CD4-positive, CD25-positive, alpha-beta regulatory T cell (primary cell): ENCODE measurements around the gene GRIN1. TPM values are rescaled to one million over a fixed set of nuclear protein-coding genes. Genes with fewer than 3 reads are reported as not detected.

ENCODE experiments used
- ATAC-seq, 2 donors: fragments of 150-1000 bp; cut with Tn5 transposase; one replicate each; pipeline ENCODE4 v1.10.0; 2021; ENCODE audit warnings: low read depth in 2 of 2, moderate number of reproducible peaks in 2 of 2, moderate library complexity in 1 of 2
- DNase-seq, 3 donors: peaks; one replicate each; pipeline versions ENCODE4 v3.0.0 to v3.0.0-alpha.2; 2012 to 2022; ENCODE audit warnings: mixed read lengths in 1 of 3
- H3K27ac ChIP-seq: one replicate; pipeline ENCODE4 v1.7.0; 2013; ENCODE audit warnings: mild to moderate bottlenecking, low read length; ENCODE audit not compliant: insufficient read depth, poor library complexity, severe bottlenecking
- H3K27me3 ChIP-seq: one replicate; pipeline ENCODE4 v1.7.0; 2013; ENCODE audit warnings: low read length; ENCODE audit not compliant: control insufficient read depth, insufficient read depth
- H3K36me3 ChIP-seq: one replicate; pipeline ENCODE4 v1.7.0; 2013; ENCODE audit warnings: mild to moderate bottlenecking, low read length, moderate library complexity; ENCODE audit not compliant: control insufficient read depth, insufficient read depth
- H3K4me1 ChIP-seq: 2 replicates; pipeline ENCODE4 v1.7.0; 2013; ENCODE audit warnings: mild to moderate bottlenecking, low read length; ENCODE audit not compliant: insufficient read depth, control insufficient read depth, poor library complexity, severe bottlenecking
- H3K4me3 ChIP-seq: one replicate; pipeline ENCODE4 v1.7.0; 2013; ENCODE audit warnings: low read depth, mild to moderate bottlenecking, low read length, moderate library complexity
- H3K9me3 ChIP-seq, 2 experiments: 1 replicate in 1 of 2; 2 replicates in 1 of 2; pipeline ENCODE4 v1.7.0; 2013; ENCODE audit warnings: low read length in 2 of 2, mild to moderate bottlenecking in 1 of 2, moderate library complexity in 1 of 2; ENCODE audit not compliant: control insufficient read depth in 2 of 2
- H3K27ac Mint-ChIP-seq, 3 donors: one replicate each; pipeline ENCODE4 v1.8.0; 2020 to 2022; ENCODE audit warnings: mild to moderate bottlenecking in 3 of 3, mixed read lengths in 3 of 3, moderate library complexity in 2 of 3
- H3K27me3 Mint-ChIP-seq: one replicate; pipeline ENCODE4 v1.8.0; 2022; ENCODE audit warnings: mild to moderate bottlenecking, mixed read lengths
- H3K36me3 Mint-ChIP-seq: one replicate; pipeline ENCODE4 v1.8.0; 2020; ENCODE audit warnings: mixed read lengths
- H3K4me1 Mint-ChIP-seq, 4 donors: one replicate each; pipeline ENCODE4 v1.8.0; 2020 to 2022; ENCODE audit warnings: mixed read lengths in 4 of 4, mild to moderate bottlenecking in 1 of 4
- H3K4me3 Mint-ChIP-seq, 4 donors: one replicate each; pipeline ENCODE4 v1.8.0; 2020 to 2022; ENCODE audit warnings: mild to moderate bottlenecking in 4 of 4, mixed read lengths in 4 of 4, moderate library complexity in 3 of 4
- H3K9me3 Mint-ChIP-seq, 7 donors: one replicate each; pipeline ENCODE4 v1.8.0; 2020 to 2022; ENCODE audit warnings: mixed read lengths in 7 of 7, mild to moderate bottlenecking in 3 of 7, moderate library complexity in 2 of 7
- polyA plus RNA-seq, 4 donors: library from polyadenylated mRNA; unstranded; fragments of 300-500 nt; fragmentation: Illumina TruSeq; gene quantifications; one replicate each; pipeline ENCODE4 v1.2.3, GENCODE V29; 2021
- total RNA-seq: library from RNA; stranded (reverse); gene quantifications from one replicate; pipeline ENCODE4 v1.2.3, GENCODE V29; 2022

Gene GRIN1
- total and polyA plus RNA-seq, 5 donors from 2014 or later = not detected

- ATAC-seq = no peak
- H3K4me3 ChIP-seq = no peak overlapping the region
- Mint-ChIP-seq H3K4me3 (peak overlapping the region in 1 of 4 donors; percentile 56), H3K36me3 (no peaks in the 10 kb centered on the region), H3K9me3 (peaks cover 0 to 1% (median 0%) of the 10 kb centered on the region in 7 donors), H3K27me3 (peaks cover 23% of the 10 kb centered on the region), H3K27ac (no peak overlapping the region), H3K4me1 (peaks cover 0 to 4% (median 0%) of the 10 kb centered on the region in 4 donors)
- H3K9me3 ChIP-seq = no peaks in the 10 kb centered on the region
- no peaks in the 10 kb centered on the region for H3K36me3 ChIP-seq
- H3K4me1 ChIP-seq = peaks cover 16% of the 10 kb centered on the region
- no peak for DNase-seq
- no peak overlapping the region for H3K27ac ChIP-seq
- no peaks in the 10 kb centered on the region for H3K27me3 ChIP-seq
Measured at GRCh38 chr9:137168904-137169856, 30.2 kb downstream of the GRIN1 start.

- peaks cover 20% of the 10 kb centered on the region for H3K4me1 ChIP-seq
- no peaks in the 10 kb centered on the region for H3K27me3 ChIP-seq
- Mint-ChIP-seq H3K27ac (no peak within 1 kb of the TSS), H3K9me3 (peaks cover 0 to 1% (median 0%) of the 10 kb centered on the region in 7 donors), H3K27me3 (peaks cover 23% of the 10 kb centered on the region), H3K36me3 (no peaks in the 10 kb centered on the region), H3K4me3 (peak within 1 kb of the TSS in 2 of 4 donors; percentile 47 to 56), H3K4me1 (peaks cover 0 to 4% (median 0%) of the 10 kb centered on the region in 4 donors)
- no peak within 1 kb of the TSS for H3K4me3 ChIP-seq
- H3K27ac ChIP-seq = no peak within 1 kb of the TSS
- no peaks in the 10 kb centered on the region for H3K9me3 ChIP-seq
- DNase-seq (no peak), ATAC-seq (no peak)
- H3K36me3 ChIP-seq = no peaks in the 10 kb centered on the region
Measured at GRCh38 chr9:137169896-137170358, 31.0 kb downstream of the GRIN1 start, which contains the start of gene LRRC26. TSS of gene LRRC26 (minus strand) at chr9:137170051. CDS start at chr9:137169943, 108 bp downstream.

- no peak for DNase-seq
- peaks cover 23% of the 10 kb centered on the region for H3K4me1 ChIP-seq
- no peaks in the 10 kb centered on the region for H3K36me3 ChIP-seq
- H3K27me3 ChIP-seq = no peaks in the 10 kb centered on the region
- Mint-ChIP-seq H3K36me3 (no peaks in the 10 kb centered on the region), H3K27ac (no peak overlapping the region), H3K9me3 (peaks cover 0 to 1% (median 0%) of the 10 kb centered on the region in 7 donors), H3K4me3 (peak overlapping the region in 1 of 4 donors; percentile 47), H3K27me3 (peaks cover 17% of the 10 kb centered on the region), H3K4me1 (peaks cover 0 to 6% (median 0%) of the 10 kb centered on the region in 4 donors)
- no peak overlapping the region for H3K27ac ChIP-seq
- H3K9me3 ChIP-seq = no peaks in the 10 kb centered on the region
- ATAC-seq = no peak
- H3K4me3 ChIP-seq = no peak overlapping the region
Measured at GRCh38 chr9:137170486-137171148, 31.7 kb downstream of the GRIN1 start.

GRCh38 chr9:137171149-137171900 is 32.4 kb downstream of the GRIN1 start:
- Mint-ChIP-seq H3K9me3 (peaks cover 0 to 1% (median 0%) of the 10 kb centered on the region in 7 donors), H3K27ac (no peak overlapping the region), H3K4me3 (no peak overlapping the region), H3K27me3 (peaks cover 15% of the 10 kb centered on the region), H3K4me1 (peaks cover 0 to 8% (median 0%) of the 10 kb centered on the region in 4 donors), H3K36me3 (no peaks in the 10 kb centered on the region)
- Histone ChIP-seq H3K27me3 (no peaks in the 10 kb centered on the region), H3K9me3 (no peaks in the 10 kb centered on the region), H3K36me3 (no peaks in the 10 kb centered on the region), H3K4me3 (no peak overlapping the region), H3K4me1 (peaks cover 23% of the 10 kb centered on the region), H3K27ac (no peak overlapping the region)
- no peak for ATAC-seq
- DNase-seq = no peak

- no peaks in the 10 kb centered on the region for H3K9me3 Mint-ChIP-seq
- H3K27me3 Mint-ChIP-seq = peaks cover 14% of the 10 kb centered on the region
- H3K4me3 ChIP-seq = no peak overlapping the region
- no peaks in the 10 kb centered on the region for H3K27me3 ChIP-seq
- no peaks in the 10 kb centered on the region for H3K9me3 ChIP-seq
- peak overlapping the region in 1 of 4 donors; percentile 46 for H3K4me3 Mint-ChIP-seq
- peak overlapping the region in 1 of 3 donors; percentile 79 for H3K27ac Mint-ChIP-seq
- ATAC-seq (no peak), DNase-seq (no peak)
- peaks cover 17% of the 10 kb centered on the region for H3K4me1 ChIP-seq
- H3K4me1 Mint-ChIP-seq = peaks cover 0 to 9% (median 0%) of the 10 kb centered on the region in 4 donors
- no peaks in the 10 kb centered on the region for H3K36me3 ChIP-seq
- no peak overlapping the region for H3K27ac ChIP-seq
- peaks cover 5% of the 10 kb centered on the region for H3K36me3 Mint-ChIP-seq
Measured at GRCh38 chr9:137172901-137173795, 34.2 kb downstream of the GRIN1 start.

- ATAC-seq = no peak
- H3K27me3 Mint-ChIP-seq = peaks cover 14% of the 10 kb centered on the region
- no peak for DNase-seq
- Histone ChIP-seq H3K27ac (no peak overlapping the region), H3K9me3 (no peaks in the 10 kb centered on the region), H3K4me1 (peaks cover 15% of the 10 kb centered on the region), H3K36me3 (peaks cover under 1% of the 10 kb centered on the region), H3K27me3 (no peaks in the 10 kb centered on the region), H3K4me3 (no peak overlapping the region)
- H3K4me3 Mint-ChIP-seq = no peak overlapping the region
- peaks cover 0 to 9% (median 0%) of the 10 kb centered on the region in 4 donors for H3K4me1 Mint-ChIP-seq
- peak overlapping the region in 1 of 3 donors; percentile 79 for H3K27ac Mint-ChIP-seq
- H3K36me3 Mint-ChIP-seq = peaks cover 5% of the 10 kb centered on the region
- H3K9me3 Mint-ChIP-seq = no peaks in the 10 kb centered on the region
Measured at GRCh38 chr9:137173796-137174664, 35.1 kb downstream of the GRIN1 start.
